ENCODE measurements around the gene SPDYC. TPM values are rescaled to one million over a fixed set of nuclear protein-coding genes. Genes with fewer than 3 reads are reported as not detected.

SPDYC gene
- total and polyA plus RNA-seq, 9 of the 15 experiments (the other 6 are each of a cell fraction or from before 2014, with no cell fraction given): 4.4 to 18.8 (median 9.2) TPM

DNA sequence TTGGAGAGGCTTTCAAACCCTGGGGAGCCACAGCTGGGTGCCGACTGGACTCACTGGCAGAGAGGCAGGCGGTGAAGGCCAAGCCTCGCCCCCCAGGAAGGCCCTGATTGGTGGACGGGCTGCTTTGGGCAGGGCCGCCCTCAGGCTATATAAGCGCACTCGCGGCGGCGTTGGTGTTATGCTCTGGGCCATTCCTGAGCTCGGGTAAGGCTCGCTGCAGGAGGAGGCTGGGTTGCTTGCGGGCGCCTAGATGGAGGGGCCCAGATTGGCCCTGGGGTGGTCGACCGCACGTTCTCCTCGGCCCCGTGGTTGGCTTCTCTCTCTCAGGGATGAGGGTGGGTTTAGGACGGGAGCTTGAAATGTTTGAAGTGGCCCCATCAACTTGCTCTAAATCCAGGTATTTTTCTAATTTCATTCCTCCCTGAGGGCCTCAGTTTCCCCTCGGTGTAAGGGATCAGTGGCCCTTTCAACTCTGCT is at the start of gene SPDYC (continued):
- peak; percentile 99 for TF ChIP-seq POLR2B (IDR thresholded peaks at IDR 0.05; ENCODE audit: low read depth, partially characterized antibody)
- TF ChIP-seq RBM17 (IDR thresholded peaks at IDR 0.05; ENCODE audit: borderline replicate concordance, low read depth, low read length): no peak
- TF ChIP-seq BCL6 (CRISPR knock-in tag; IDR thresholded peaks at IDR 0.05): no peak
- TF ChIP-seq RBM22 (IDR thresholded peaks at IDR 0.05; ENCODE audit: low read depth, low read length, poor library complexity, severe bottlenecking): peak; percentile 97
- TF ChIP-seq ZNF76 (CRISPR knock-in tag; IDR thresholded peaks at IDR 0.05; ENCODE audit: borderline replicate concordance): no peak
- no peak for TF ChIP-seq EZH2 (IDR thresholded peaks at IDR 0.05; ENCODE audit: borderline replicate concordance, low read depth, low read length)
- TF ChIP-seq ZNF232 (CRISPR knock-in tag; IDR thresholded peaks at IDR 0.05): no peak
- TF ChIP-seq, protein P1, sequence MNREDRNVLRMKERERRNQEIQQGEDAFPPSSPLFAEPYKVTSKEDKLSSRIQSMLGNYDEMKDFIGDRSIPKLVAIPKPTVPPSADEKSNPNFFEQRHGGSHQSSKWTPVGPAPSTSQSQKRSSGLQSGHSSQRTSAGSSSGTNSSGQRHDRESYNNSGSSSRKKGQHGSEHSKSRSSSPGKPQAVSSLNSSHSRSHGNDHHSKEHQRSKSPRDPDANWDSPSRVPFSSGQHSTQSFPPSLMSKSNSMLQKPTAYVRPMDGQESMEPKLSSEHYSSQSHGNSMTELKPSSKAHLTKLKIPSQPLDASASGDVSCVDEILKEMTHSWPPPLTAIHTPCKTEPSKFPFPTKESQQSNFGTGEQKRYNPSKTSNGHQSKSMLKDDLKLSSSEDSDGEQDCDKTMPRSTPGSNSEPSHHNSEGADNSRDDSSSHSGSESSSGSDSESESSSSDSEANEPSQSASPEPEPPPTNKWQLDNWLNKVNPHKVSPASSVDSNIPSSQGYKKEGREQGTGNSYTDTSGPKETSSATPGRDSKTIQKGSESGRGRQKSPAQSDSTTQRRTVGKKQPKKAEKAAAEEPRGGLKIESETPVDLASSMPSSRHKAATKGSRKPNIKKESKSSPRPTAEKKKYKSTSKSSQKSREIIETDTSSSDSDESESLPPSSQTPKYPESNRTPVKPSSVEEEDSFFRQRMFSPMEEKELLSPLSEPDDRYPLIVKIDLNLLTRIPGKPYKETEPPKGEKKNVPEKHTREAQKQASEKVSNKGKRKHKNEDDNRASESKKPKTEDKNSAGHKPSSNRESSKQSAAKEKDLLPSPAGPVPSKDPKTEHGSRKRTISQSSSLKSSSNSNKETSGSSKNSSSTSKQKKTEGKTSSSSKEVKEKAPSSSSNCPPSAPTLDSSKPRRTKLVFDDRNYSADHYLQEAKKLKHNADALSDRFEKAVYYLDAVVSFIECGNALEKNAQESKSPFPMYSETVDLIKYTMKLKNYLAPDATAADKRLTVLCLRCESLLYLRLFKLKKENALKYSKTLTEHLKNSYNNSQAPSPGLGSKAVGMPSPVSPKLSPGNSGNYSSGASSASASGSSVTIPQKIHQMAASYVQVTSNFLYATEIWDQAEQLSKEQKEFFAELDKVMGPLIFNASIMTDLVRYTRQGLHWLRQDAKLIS (CRISPR knock-in tag; IDR thresholded peaks at IDR 0.05): no peak; the same call in none of the 2 replicates
- no peak for TF ChIP-seq ZNF551 (CRISPR knock-in tag; IDR thresholded peaks at IDR 0.05)
- no peak for TF ChIP-seq CBX2 (IDR thresholded peaks at IDR 0.05; ENCODE audit: insufficient read depth, low read length, poor library complexity, severe bottlenecking)
- TF ChIP-seq KHSRP (IDR thresholded peaks at IDR 0.05): no peak
- TF ChIP-seq TSC22D4 (tag; IDR thresholded peaks at IDR 0.05): no peak
- TF ChIP-seq, protein P2, sequence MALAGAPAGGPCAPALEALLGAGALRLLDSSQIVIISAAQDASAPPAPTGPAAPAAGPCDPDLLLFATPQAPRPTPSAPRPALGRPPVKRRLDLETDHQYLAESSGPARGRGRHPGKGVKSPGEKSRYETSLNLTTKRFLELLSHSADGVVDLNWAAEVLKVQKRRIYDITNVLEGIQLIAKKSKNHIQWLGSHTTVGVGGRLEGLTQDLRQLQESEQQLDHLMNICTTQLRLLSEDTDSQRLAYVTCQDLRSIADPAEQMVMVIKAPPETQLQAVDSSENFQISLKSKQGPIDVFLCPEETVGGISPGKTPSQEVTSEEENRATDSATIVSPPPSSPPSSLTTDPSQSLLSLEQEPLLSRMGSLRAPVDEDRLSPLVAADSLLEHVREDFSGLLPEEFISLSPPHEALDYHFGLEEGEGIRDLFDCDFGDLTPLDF (CRISPR knock-in tag; IDR thresholded peaks at IDR 0.05): peak; percentile 58
- TF ChIP-seq NR2C1 (IDR thresholded peaks at IDR 0.05): no peak
- TF ChIP-seq NR2C1 (tag; IDR thresholded peaks at IDR 0.05): no peak
- TF ChIP-seq RAD21 (CRISPR knock-in tag; conservative IDR thresholded peaks at IDR 0.05 in 1 of 2, IDR thresholded peaks at IDR 0.05 in 1 of 2): no peak
- TF ChIP-seq, protein P3, sequence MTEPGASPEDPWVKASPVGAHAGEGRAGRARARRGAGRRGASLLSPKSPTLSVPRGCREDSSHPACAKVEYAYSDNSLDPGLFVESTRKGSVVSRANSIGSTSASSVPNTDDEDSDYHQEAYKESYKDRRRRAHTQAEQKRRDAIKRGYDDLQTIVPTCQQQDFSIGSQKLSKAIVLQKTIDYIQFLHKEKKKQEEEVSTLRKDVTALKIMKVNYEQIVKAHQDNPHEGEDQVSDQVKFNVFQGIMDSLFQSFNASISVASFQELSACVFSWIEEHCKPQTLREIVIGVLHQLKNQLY (CRISPR knock-in tag; conservative IDR thresholded peaks at IDR 0.05): peak in 1 of 2 experiments; percentile 79; a peak in 1 of 4 replicates
- TF ChIP-seq CBX3 (IDR thresholded peaks at IDR 0.05; ENCODE audit: borderline replicate concordance in 1 of 2, low read length in 2 of 2): no peak
- no peak for TF ChIP-seq MIER1 (IDR thresholded peaks at IDR 0.05; ENCODE audit: low read depth)
- peak in 1 of 2 experiments; percentile 78; a peak in 1 of 4 replicates for TF ChIP-seq SRF (CRISPR knock-in tag; IDR thresholded peaks at IDR 0.05)
- TF ChIP-seq HCFC1 (IDR thresholded peaks at IDR 0.05; ENCODE audit: low read depth, low read length): peak; percentile 35; the same call in 1 of the 2 replicates
- TF ChIP-seq NR2C2 (CRISPR knock-in tag; IDR thresholded peaks at IDR 0.05): no peak
- no peak for TF ChIP-seq NR2C2 (tag; IDR thresholded peaks at IDR 0.05)
